ENCODE results near the gene JPH4.
"Not testable (repeated sequence)": the region's sequence is repeated elsewhere in the genome, so short reads cannot be mapped to it uniquely, and the experiment has no call there.

DNA sequence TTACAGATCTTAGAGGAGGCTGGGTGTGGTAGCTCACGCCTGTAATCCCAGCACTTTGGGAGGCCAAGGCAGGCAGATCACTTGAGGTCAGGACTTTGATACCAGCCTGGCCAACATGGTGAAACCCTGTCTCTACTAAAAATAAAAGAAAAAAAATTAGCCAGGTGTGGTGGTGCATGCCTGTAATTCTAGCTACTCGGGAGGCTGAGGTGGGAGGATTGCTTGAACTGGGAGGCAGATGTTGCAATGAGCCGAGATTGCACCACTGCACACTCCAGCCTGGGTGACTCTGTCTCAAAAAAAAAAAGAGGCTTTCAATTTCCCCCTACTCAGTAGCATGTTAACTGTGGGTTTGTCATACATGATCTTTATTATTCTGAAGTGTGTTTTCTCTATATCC lies 15.6 kb upstream of the JPH4 start:
- TF ChIP-seq, protein P1, sequence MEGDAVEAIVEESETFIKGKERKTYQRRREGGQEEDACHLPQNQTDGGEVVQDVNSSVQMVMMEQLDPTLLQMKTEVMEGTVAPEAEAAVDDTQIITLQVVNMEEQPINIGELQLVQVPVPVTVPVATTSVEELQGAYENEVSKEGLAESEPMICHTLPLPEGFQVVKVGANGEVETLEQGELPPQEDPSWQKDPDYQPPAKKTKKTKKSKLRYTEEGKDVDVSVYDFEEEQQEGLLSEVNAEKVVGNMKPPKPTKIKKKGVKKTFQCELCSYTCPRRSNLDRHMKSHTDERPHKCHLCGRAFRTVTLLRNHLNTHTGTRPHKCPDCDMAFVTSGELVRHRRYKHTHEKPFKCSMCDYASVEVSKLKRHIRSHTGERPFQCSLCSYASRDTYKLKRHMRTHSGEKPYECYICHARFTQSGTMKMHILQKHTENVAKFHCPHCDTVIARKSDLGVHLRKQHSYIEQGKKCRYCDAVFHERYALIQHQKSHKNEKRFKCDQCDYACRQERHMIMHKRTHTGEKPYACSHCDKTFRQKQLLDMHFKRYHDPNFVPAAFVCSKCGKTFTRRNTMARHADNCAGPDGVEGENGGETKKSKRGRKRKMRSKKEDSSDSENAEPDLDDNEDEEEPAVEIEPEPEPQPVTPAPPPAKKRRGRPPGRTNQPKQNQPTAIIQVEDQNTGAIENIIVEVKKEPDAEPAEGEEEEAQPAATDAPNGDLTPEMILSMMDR (IDR thresholded peaks at IDR 0.05), result not testable (repeated sequence)
- not testable (repeated sequence) for TF ChIP-seq EZH2 (IDR thresholded peaks at IDR 0.05)
